ACC112 (cell line): ENCODE data around the gene ADAMTSL3.
"Not testable (repeated sequence)": the region's sequence is repeated elsewhere in the genome, so short reads cannot be mapped to it uniquely, and the experiment has no call there.

Source experiments
- H2AFZ ChIP-seq: fragments of 200-600 bp; sonication (generic); one replicate; pipeline ENCODE4 v1.6.0; 2017; ENCODE audit warnings: antibody characterized with exemption, low read length; ENCODE audit not compliant: unreplicated experiment
- H3K27ac ChIP-seq: fragments of 200-600 bp; sonication (generic); 2 replicates; pipeline ENCODE4 v1.5.1; 2014; ENCODE audit warnings: low read depth, mild to moderate bottlenecking, antibody characterized with exemption, low read length, moderate library complexity
- H3K27me3 ChIP-seq: fragments of 200-600 bp; sonication (generic); 2 replicates; pipeline ENCODE4 v1.6.1; 2014; ENCODE audit warnings: mild to moderate bottlenecking, antibody characterized with exemption, low read length, moderate library complexity, mixed read lengths; ENCODE audit not compliant: insufficient read depth
- H3K36me3 ChIP-seq: fragments of 200-600 bp; sonication (generic); 2 replicates; pipeline ENCODE4 v1.6.1; 2016; ENCODE audit warnings: mild to moderate bottlenecking, antibody characterized with exemption, low read length, moderate library complexity, mixed read lengths; ENCODE audit not compliant: insufficient read depth
- H3K4me1 ChIP-seq: fragments of 200-600 bp; sonication (generic); one replicate; pipeline ENCODE4 v1.6.1; 2016; ENCODE audit warnings: low read length, mixed read lengths; ENCODE audit not compliant: insufficient read depth, unreplicated experiment, control insufficient read depth
- H3K4me3 ChIP-seq: fragments of 200-600 bp; sonication (generic); 2 replicates; pipeline ENCODE4 v1.5.1; 2014; ENCODE audit warnings: mild to moderate bottlenecking, low read depth, low read length
- H3K79me2 ChIP-seq: fragments of 200-600 bp; sonication (generic); one replicate; pipeline ENCODE4 v1.6.0; 2016; ENCODE audit warnings: low read length; ENCODE audit not compliant: control insufficient read depth, unreplicated experiment, insufficient read depth

ADAMTSL3 gene

GRCh38 chr15:83964967-83965366, 311.0 kb downstream of the ADAMTSL3 start:
- H3K36me3 ChIP-seq, result not testable (repeated sequence)

GRCh38 chr15:83970295-83970890, 316.5 kb downstream of the ADAMTSL3 start:
- H3K36me3 ChIP-seq, result no peaks in the 10 kb centered on the region
- H3K79me2 ChIP-seq, result no peaks in the 10 kb centered on the region
- H3K4me1 ChIP-seq, result no peaks in the 10 kb centered on the region
- no peaks in the 10 kb centered on the region for H3K27me3 ChIP-seq
- H3K4me3 ChIP-seq, result no peak overlapping the region
- no peak overlapping the region for H3K27ac ChIP-seq
- no peak overlapping the region for H2AFZ ChIP-seq

More at GRCh38 chr15:83964967-83965366, 311.0 kb downstream of the ADAMTSL3 start:
- H3K4me1 ChIP-seq, H3K4me3 ChIP-seq, H3K27ac ChIP-seq, H3K79me2 ChIP-seq, H3K27me3 ChIP-seq, H2AFZ ChIP-seq: not testable (repeated sequence)

GRCh38 chr15:83971992-83972391, 318.1 kb downstream of the ADAMTSL3 start:
- no peak overlapping the region for H3K4me3 ChIP-seq
- H2AFZ ChIP-seq, result no peak overlapping the region
- no peaks in the 10 kb centered on the region for H3K27me3 ChIP-seq
- no peaks in the 10 kb centered on the region for H3K79me2 ChIP-seq
- H3K4me1 ChIP-seq, result no peaks in the 10 kb centered on the region
- no peak overlapping the region for H3K27ac ChIP-seq
- H3K36me3 ChIP-seq, result no peaks in the 10 kb centered on the region

- H3K4me3 ChIP-seq, result no peak overlapping the region
- no peak overlapping the region for H2AFZ ChIP-seq
- no peaks in the 10 kb centered on the region for H3K79me2 ChIP-seq
- H3K27me3 ChIP-seq, result no peaks in the 10 kb centered on the region
- no peaks in the 10 kb centered on the region for H3K36me3 ChIP-seq
- no peak overlapping the region for H3K27ac ChIP-seq
- no peaks in the 10 kb centered on the region for H3K4me1 ChIP-seq
Measured at GRCh38 chr15:83973816-83974215, 319.9 kb downstream of the ADAMTSL3 start.

GRCh38 chr15:83977992-83978391, 324.1 kb downstream of the ADAMTSL3 start:
- H3K36me3 ChIP-seq, result no peaks in the 10 kb centered on the region
- no peaks in the 10 kb centered on the region for H3K27me3 ChIP-seq
- H3K4me1 ChIP-seq, result no peaks in the 10 kb centered on the region
- H2AFZ ChIP-seq, result no peak overlapping the region
- no peak overlapping the region for H3K27ac ChIP-seq
- H3K79me2 ChIP-seq, result no peaks in the 10 kb centered on the region
- H3K4me3 ChIP-seq, result no peak overlapping the region

- Histone ChIP-seq H3K4me1 (no peaks in the 10 kb centered on the region), H3K27ac (no peak overlapping the region), H3K27me3 (no peaks in the 10 kb centered on the region), H3K36me3 (no peaks in the 10 kb centered on the region), H3K4me3 (no peak overlapping the region), H3K79me2 (no peaks in the 10 kb centered on the region), H2AFZ (no peak overlapping the region)
Measured at GRCh38 chr15:83978588-83978987, 324.7 kb downstream of the ADAMTSL3 start.

- H3K79me2 ChIP-seq, result no peaks in the 10 kb centered on the region
- no peak overlapping the region for H3K4me3 ChIP-seq
- no peaks in the 10 kb centered on the region for H3K36me3 ChIP-seq
- no peaks in the 10 kb centered on the region for H3K4me1 ChIP-seq
- H3K27me3 ChIP-seq, result no peaks in the 10 kb centered on the region
- no peak overlapping the region for H3K27ac ChIP-seq
- H2AFZ ChIP-seq, result no peak overlapping the region
Measured at GRCh38 chr15:83980637-83981036, 326.7 kb downstream of the ADAMTSL3 start.

GRCh38 chr15:83982748-83983147, 328.8 kb downstream of the ADAMTSL3 start:
- Histone ChIP-seq H3K27ac (no peak overlapping the region), H3K79me2 (no peaks in the 10 kb centered on the region), H3K36me3 (no peaks in the 10 kb centered on the region), H3K4me3 (no peak overlapping the region), H3K27me3 (no peaks in the 10 kb centered on the region), H3K4me1 (no peaks in the 10 kb centered on the region), H2AFZ (no peak overlapping the region)

- Histone ChIP-seq H3K4me3 (no peak overlapping the region), H3K36me3 (no peaks in the 10 kb centered on the region), H3K79me2 (no peaks in the 10 kb centered on the region), H3K27me3 (no peaks in the 10 kb centered on the region), H3K4me1 (no peaks in the 10 kb centered on the region), H2AFZ (no peak overlapping the region), H3K27ac (no peak overlapping the region)
Measured at GRCh38 chr15:83983634-83984458, 329.9 kb downstream of the ADAMTSL3 start.

- Histone ChIP-seq H3K27ac (no peak overlapping the region), H3K79me2 (no peaks in the 10 kb centered on the region), H3K27me3 (no peaks in the 10 kb centered on the region), H3K4me3 (no peak overlapping the region), H3K4me1 (no peaks in the 10 kb centered on the region), H3K36me3 (no peaks in the 10 kb centered on the region), H2AFZ (no peak overlapping the region)
Measured at GRCh38 chr15:83984601-83985000, 330.7 kb downstream of the ADAMTSL3 start.

- Histone ChIP-seq H3K27me3 (no peaks in the 10 kb centered on the region), H3K36me3 (no peaks in the 10 kb centered on the region), H3K79me2 (no peaks in the 10 kb centered on the region), H3K27ac (no peak overlapping the region), H3K4me1 (no peaks in the 10 kb centered on the region), H3K4me3 (no peak overlapping the region), H2AFZ (no peak overlapping the region)
Measured at GRCh38 chr15:83991163-83991562, 337.2 kb downstream of the ADAMTSL3 start.
